Common myeloid progenitor, CD34-positive (primary cell): ENCODE measurements around the gene ADAMTSL5.

Experiments used
- CTCF ChIA-PET: fragments of 350-600 bp; sonication (Branson Sonifier 250); formaldehyde crosslinking; loops from one replicate; lab custom pipeline; 2021; ENCODE audit warnings: antibody characterized with exemption; lab: Charles Lee
- POLR2A ChIA-PET: fragments of 350-600 bp; sonication (Branson Sonifier 250); formaldehyde crosslinking; loops from one replicate; lab custom pipeline; 2021; ENCODE audit warnings: antibody characterized with exemption; lab: Charles Lee
- DNase-seq, 3 donors: peaks; one replicate each; pipeline versions ENCODE4 v3.0.0 to v3.0.0-alpha.2; 2013
- H3K27ac ChIP-seq, 2 experiments: 1 replicate in 1 of 2; 2 replicates in 1 of 2; pipeline ENCODE4 v1.7.0; 2013; ENCODE audit warnings: inconsistent platforms in 2 of 2, low read length in 2 of 2, mild to moderate bottlenecking in 2 of 2, low read depth in 1 of 2, moderate library complexity in 1 of 2; ENCODE audit not compliant: severe bottlenecking in 2 of 2, insufficient read depth in 1 of 2, poor library complexity in 1 of 2
- H3K27me3 ChIP-seq, 5 experiments: replicated peaks in 2 of 5; 1 replicate in 3 of 5; 2 replicates in 2 of 5; pipeline versions ENCODE4 v1.6.1 to v1.7.0; 2013; ENCODE audit warnings: low read length in 4 of 5, mild to moderate bottlenecking in 2 of 5, moderate library complexity in 2 of 5, inconsistent platforms in 1 of 5; ENCODE audit not compliant: insufficient read depth in 5 of 5, control insufficient read depth in 4 of 5
- H3K36me3 ChIP-seq, 4 experiments: 1 replicate in 2 of 4; 2 replicates in 2 of 4; pipeline versions ENCODE4 v1.6.1 to v1.7.0; 2013; ENCODE audit warnings: low read length in 3 of 4, control low read depth in 1 of 4, mild to moderate bottlenecking in 1 of 4; ENCODE audit not compliant: control insufficient read depth in 4 of 4, insufficient read depth in 4 of 4
- H3K4me1 ChIP-seq, 4 experiments: 1 replicate in 3 of 4; 2 replicates in 1 of 4; pipeline versions ENCODE4 v1.6.1 to v1.7.1; 2013; ENCODE audit warnings: low read length in 3 of 4, mild to moderate bottlenecking in 3 of 4, control low read depth in 1 of 4, inconsistent platforms in 1 of 4, moderate library complexity in 1 of 4; ENCODE audit not compliant: control insufficient read depth in 4 of 4, insufficient read depth in 4 of 4; ENCODE audit errors: control extremely low read depth in 1 of 4
- H3K4me3 ChIP-seq, 7 experiments: 1 replicate in 4 of 7; 2 replicates in 3 of 7; pipeline versions ENCODE4 v1.5.1 to v1.7.0; 2013; ENCODE audit warnings: mild to moderate bottlenecking in 7 of 7, low read length in 6 of 7, moderate library complexity in 6 of 7, inconsistent platforms in 2 of 7, low read depth in 2 of 7, control low read depth in 1 of 7; ENCODE audit not compliant: insufficient read depth in 4 of 7, control insufficient read depth in 1 of 7; ENCODE audit errors: extremely low read depth in 1 of 7
- H3K9me3 ChIP-seq, 5 experiments: 1 replicate in 4 of 5; 2 replicates in 1 of 5; pipeline versions ENCODE4 v1.6.1 to v1.7.1; 2013; ENCODE audit warnings: low read length in 4 of 5, mild to moderate bottlenecking in 2 of 5, inconsistent platforms in 1 of 5, low read depth in 1 of 5, moderate library complexity in 1 of 5; ENCODE audit not compliant: control insufficient read depth in 4 of 5, insufficient read depth in 2 of 5; ENCODE audit errors: control extremely low read depth in 1 of 5
- WGBS: methylation state at CpG from one replicate; pipeline ENCODE4 v1.1.5; 2013; ENCODE audit not compliant: insufficient coverage; 5-methylcytosine and 5-hydroxymethylcytosine counted together

Gene ADAMTSL5

GRCh38 chr19:1507763-1508506 is 4.9 kb downstream of the ADAMTSL5 start:
- H3K27me3 ChIP-seq: peaks cover 0 to 67% (median 14%) of the 10 kb centered on the region in 5 experiments
- no peaks in the 10 kb centered on the region for H3K36me3 ChIP-seq
- peak overlapping the region in 1 of 2 experiments; percentile 64 for H3K27ac ChIP-seq
- H3K9me3 ChIP-seq: peaks cover 0 to 5% (median 0%) of the 10 kb centered on the region in 5 experiments
- H3K4me1 ChIP-seq: peaks cover 0 to 27% (median 19%) of the 10 kb centered on the region in 4 experiments
- H3K4me3 ChIP-seq: peak overlapping the region in 6 of 7 experiments; percentile 10 to 70 (median 52)
- peak; percentile 97 to 98 (median 98) for DNase-seq
- CTCF ChIA-PET: interaction anchor here (1.5 kb wide), 2 partner anchors 7 to 14 kb away, joined by 3 to 4 read pairs; no protein-coding TSS in a partner anchor
- POLR2A ChIA-PET: no interaction called here
- under 1% methylated on average over 42 of the region's 46 CpGs for WGBS

DNA sequence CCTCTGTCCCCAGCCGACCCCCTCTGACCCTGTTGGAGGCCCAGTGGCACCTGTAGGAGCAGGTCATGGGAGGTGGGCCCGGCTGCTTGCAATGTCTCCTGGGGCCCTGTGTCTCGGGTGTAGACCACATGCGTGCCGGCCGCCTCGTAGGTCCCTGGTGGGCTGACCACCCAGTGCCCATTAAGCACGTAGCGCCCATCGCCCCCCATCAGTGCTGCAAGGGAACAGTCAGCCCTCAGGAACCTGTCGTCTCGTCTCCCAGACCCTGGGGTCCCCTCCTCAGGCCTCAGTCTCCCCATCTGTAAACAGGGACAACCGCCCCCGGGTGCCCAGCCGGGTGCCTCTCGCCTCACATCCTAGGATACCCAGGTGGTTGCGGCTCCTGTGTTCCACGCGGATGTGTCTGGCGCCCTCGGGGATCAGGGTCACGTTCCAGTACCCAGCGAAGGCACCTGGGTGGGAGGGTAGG is 5.6 kb downstream of the ADAMTSL5 start:
- H3K4me1 ChIP-seq: peaks cover 0 to 24% (median 16%) of the 10 kb centered on the region in 4 experiments
- CTCF ChIA-PET: no interaction called here
- peak overlapping the region in 1 of 2 experiments; percentile 64 for H3K27ac ChIP-seq
- POLR2A ChIA-PET: no interaction called here
- peak overlapping the region in 1 of 7 experiments; percentile 70 for H3K4me3 ChIP-seq
- H3K9me3 ChIP-seq: peaks cover 0 to 1% (median 0%) of the 10 kb centered on the region in 5 experiments
- H3K27me3 ChIP-seq: peaks cover 0 to 66% (median 15%) of the 10 kb centered on the region in 5 experiments
- 72% methylated on average over 17 of the region's 23 CpGs for WGBS
- no peaks in the 10 kb centered on the region for H3K36me3 ChIP-seq
- DNase-seq: no peak

DNA sequence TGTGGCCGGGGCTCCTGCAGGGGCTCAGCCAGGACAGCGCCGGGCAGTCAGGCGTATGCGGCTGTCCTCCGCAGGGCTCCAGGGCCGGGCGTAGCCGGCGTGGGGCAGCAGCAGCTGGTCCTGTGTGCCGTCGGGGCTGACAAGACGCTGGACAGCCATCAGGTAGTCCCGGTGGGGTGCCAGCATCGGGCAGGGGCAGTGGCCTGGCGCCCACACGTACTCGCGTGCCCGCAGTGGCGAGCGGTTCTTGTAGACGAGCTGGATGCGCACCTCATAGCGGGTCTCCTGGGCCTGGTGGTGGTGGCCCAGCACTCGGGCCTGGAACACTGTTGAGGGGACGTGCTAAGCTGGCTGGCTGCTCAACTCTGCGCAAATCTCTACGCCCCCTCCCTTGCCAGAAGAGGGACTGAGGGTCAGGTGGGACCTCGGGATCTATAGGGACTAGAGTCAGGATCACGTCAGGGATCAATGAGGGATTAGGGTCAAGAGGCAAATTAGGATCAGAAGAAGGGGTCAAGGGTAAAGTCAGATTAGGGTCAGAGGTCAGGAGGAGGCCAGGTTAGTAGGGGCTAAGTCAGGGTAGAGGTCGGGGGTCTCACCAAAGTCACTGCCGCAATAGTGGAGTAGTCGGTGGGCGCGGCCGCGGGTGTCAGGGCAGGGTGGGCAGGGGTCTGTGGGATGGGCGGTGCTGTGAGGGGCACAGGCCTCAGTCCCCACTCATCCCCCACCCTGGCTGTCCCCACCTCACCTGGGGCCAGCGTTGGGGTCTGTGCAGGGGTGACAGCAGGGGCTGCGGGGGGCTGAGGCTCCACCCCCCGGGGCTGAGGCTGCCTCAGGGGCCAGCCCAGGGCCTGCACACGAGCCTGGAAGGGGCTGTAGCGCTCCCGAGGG is 6.6 kb downstream of the ADAMTSL5 start:
- Histone ChIP-seq H3K27ac (no peak overlapping the region), H3K9me3 (no peaks in the 10 kb centered on the region), H3K27me3 (peaks cover 0 to 59% (median 16%) of the 10 kb centered on the region in 5 experiments), H3K36me3 (no peaks in the 10 kb centered on the region), H3K4me1 (peaks cover 0 to 24% (median 16%) of the 10 kb centered on the region in 4 experiments), H3K4me3 (no peak overlapping the region)
- DNase-seq: no peak
- ChIA-PET POLR2A (interaction anchor here (0.6 kb wide), 1 partner anchor 92 kb away, joined by 4 read pairs; no protein-coding TSS in a partner anchor), CTCF (no interaction called here)
- WGBS: 94% methylated on average over 40 of the region's 45 CpGs

- 83% methylated on average over 7 of the region's 8 CpGs for WGBS
- H3K4me1 ChIP-seq: peaks cover 0 to 22% (median 16%) of the 10 kb centered on the region in 4 experiments
- no peak overlapping the region for H3K4me3 ChIP-seq
- DNase-seq: no peak
- POLR2A ChIA-PET: no interaction called here
- CTCF ChIA-PET: no interaction called here
- H3K27ac ChIP-seq: no peak overlapping the region
- H3K27me3 ChIP-seq: peaks cover 0 to 46% (median 14%) of the 10 kb centered on the region in 5 experiments
- no peaks in the 10 kb centered on the region for H3K36me3 ChIP-seq
- H3K9me3 ChIP-seq: no peaks in the 10 kb centered on the region
Measured at GRCh38 chr19:1505012-1505411, 7.8 kb downstream of the ADAMTSL5 start.

DNA sequence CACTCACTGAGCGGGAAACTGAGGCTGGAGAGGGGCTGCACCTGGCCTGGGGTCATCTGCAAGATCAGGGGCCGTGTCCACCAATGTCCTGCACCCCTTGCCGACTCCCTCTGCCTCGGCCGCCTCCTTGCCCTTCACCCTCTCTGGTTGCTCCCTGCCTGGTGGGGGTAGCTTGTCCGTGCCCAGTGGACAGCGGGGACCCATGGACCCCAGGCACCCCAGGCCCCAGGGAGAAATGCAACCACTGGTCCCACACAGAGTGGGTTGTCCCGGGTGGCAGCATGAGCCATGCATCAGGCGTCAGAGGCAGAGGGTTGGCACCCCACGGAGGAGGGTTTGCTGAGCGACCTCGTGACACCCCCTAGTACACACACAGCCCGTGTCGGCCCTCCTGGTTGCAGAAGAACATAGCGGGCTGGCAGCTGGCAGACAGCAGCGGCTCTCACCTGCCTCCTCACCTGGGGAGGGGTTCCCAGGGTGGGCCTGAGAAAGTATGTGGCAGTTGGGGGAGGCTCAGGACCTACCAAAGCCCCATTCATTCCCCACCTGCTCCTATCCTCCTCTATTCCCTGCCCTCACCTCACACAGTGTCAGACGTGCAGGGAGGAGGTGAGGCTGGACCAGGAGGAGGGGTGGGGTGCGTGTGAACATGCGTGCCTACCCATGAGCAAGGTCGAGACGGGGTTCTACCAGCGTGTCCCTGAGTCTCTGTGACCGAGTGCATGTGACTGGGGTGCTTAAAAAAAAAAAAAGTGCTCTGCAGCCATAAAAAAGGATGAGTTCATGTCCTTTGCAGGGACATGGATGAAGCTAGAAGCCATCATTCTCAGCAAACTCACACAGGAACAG is 8.7 kb downstream of the ADAMTSL5 start:
- peaks cover 0 to 22% (median 16%) of the 10 kb centered on the region in 4 experiments for H3K4me1 ChIP-seq
- CTCF ChIA-PET: interaction anchor here (0.6 to 1.0 kb wide), 2 partner anchors 38 to 287 kb away, joined by 3 to 4 read pairs; no protein-coding TSS in a partner anchor
- peaks cover 0 to 40% (median 7%) of the 10 kb centered on the region in 5 experiments for H3K27me3 ChIP-seq
- 58% methylated on average over 19 of the region's 23 CpGs for WGBS
- POLR2A ChIA-PET: no interaction called here
- H3K4me3 ChIP-seq: peak overlapping the region in 1 of 7 experiments; percentile 34
- H3K27ac ChIP-seq: no peak overlapping the region
- H3K36me3 ChIP-seq: no peaks in the 10 kb centered on the region
- H3K9me3 ChIP-seq: no peaks in the 10 kb centered on the region
- DNase-seq: no peak
